ENCODE results near the gene PDS5A. TPM values are rescaled to one million over a fixed set of nuclear protein-coding genes. Genes with fewer than 3 reads are reported as not detected.

Gene PDS5A
- total RNA-seq, 1 experiment from 2014 or later, result 98.3 TPM

DNA sequence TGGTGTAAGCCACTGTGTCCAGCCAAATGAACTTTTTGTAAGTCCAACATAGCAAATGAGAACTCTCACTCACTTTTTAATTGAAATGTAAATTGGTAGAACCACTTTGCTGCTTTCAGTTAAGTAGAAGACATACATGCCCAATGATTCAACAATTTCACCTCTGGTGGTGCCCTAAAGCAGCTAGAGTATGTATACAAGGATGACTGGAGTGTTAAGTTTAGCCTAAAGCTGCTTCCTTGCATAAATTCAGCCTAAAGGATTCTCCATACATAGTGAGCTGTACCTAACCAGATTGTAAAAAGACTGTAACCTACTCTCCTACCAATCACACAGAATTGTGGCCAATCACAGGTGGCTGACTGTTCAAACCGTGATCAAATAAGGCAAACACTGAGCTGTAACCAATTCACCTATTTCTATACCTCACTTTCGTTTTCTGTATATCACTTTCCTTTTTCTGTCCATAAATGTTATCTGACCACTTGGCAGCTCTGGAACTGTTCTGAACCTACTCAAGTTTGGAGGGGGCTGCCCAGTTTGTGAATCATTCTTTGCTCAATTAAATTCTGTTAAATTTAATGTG, 39.9 kb downstream of the PDS5A start:
- no peak overlapping the region for H3K27ac ChIP-seq (ENCODE audit: low read depth, low read length)
- ChIA-PET RAD21 (ENCODE audit: low non-redundant PET in 1 of 2, low total read pairs in 2 of 2, uncharacterized antibody in 2 of 2, unreplicated experiment in 2 of 2) (no interaction called here), POLR2A (no interaction called here), CTCF (no interaction called here)
- H3K79me2 ChIP-seq (ENCODE audit: insufficient read depth, low read length), result peaks cover 100% of the 10 kb centered on the region
- ATAC-seq (no peak), DNase-seq (ENCODE audit: low read depth, low spot score) (no peak)
- no peak overlapping the region for H2AFZ ChIP-seq (ENCODE audit: low read depth, low read length, poor library complexity, severe bottlenecking)
- no TSS peak for BruUV-seq (replicated peaks)
- no peaks in the 10 kb centered on the region for H3K4me1 ChIP-seq (ENCODE audit: control insufficient read depth in 1 of 2, insufficient read depth in 2 of 2, low read length in 2 of 2)
- no peak overlapping the region for H3K4me2 ChIP-seq (ENCODE audit: low read length)
- H3K9ac ChIP-seq (ENCODE audit: low read length), result no peak overlapping the region
- intact Hi-C loops (cut with micrococcal nuclease), result no loop called here
- H3K9me2 ChIP-seq (ENCODE audit: insufficient read depth), result no peaks in the 10 kb centered on the region
- H3K4me3 ChIP-seq (replicated peaks in 1 of 2; ENCODE audit: low read depth in 1 of 2, low read length in 2 of 2), result no peak overlapping the region
- H3K36me3 ChIP-seq (ENCODE audit: control insufficient read depth in 1 of 2, insufficient read depth in 2 of 2, low read length in 2 of 2), result no peaks in the 10 kb centered on the region
- no peaks in the 10 kb centered on the region for H3K9me3 ChIP-seq (ENCODE audit: control insufficient read depth in 1 of 2, insufficient read depth in 1 of 2, low read depth in 1 of 2, low read length in 2 of 2)
- TF ChIP-seq CBX3 (IDR thresholded peaks at IDR 0.05; ENCODE audit: low read depth), result no peak
- peaks cover 31% of the 10 kb centered on the region; the same call in 1 of the 2 replicates for H4K20me1 ChIP-seq (ENCODE audit: insufficient read depth)
- no peaks in the 10 kb centered on the region for H3K27me3 ChIP-seq (ENCODE audit: insufficient read depth, low read length)

GRCh38 chr4:39936565-39937418, 40.9 kb downstream of the PDS5A start:
- no peak for ATAC-seq
- H3K9me3 ChIP-seq (ENCODE audit: control insufficient read depth in 1 of 2, insufficient read depth in 1 of 2, low read depth in 1 of 2, low read length in 2 of 2), result no peaks in the 10 kb centered on the region
- ChIA-PET RAD21 (ENCODE audit: low non-redundant PET in 1 of 2, low total read pairs in 2 of 2, uncharacterized antibody in 2 of 2, unreplicated experiment in 2 of 2) (no interaction called here), POLR2A (interaction anchor here (0.7 kb wide), 1 partner anchor 256 kb away, joined by 3 read pairs; no protein-coding TSS in a partner anchor), CTCF (no interaction called here)
- H3K4me3 ChIP-seq (replicated peaks in 1 of 2; ENCODE audit: low read depth in 1 of 2, low read length in 2 of 2), result no peak overlapping the region
- H3K4me1 ChIP-seq (ENCODE audit: control insufficient read depth in 1 of 2, insufficient read depth in 2 of 2, low read length in 2 of 2), result no peaks in the 10 kb centered on the region
- H3K4me2 ChIP-seq (ENCODE audit: low read length), result no peak overlapping the region
- H3K27ac ChIP-seq (ENCODE audit: low read depth, low read length), result no peak overlapping the region
- intact Hi-C loops (cut with micrococcal nuclease), result no loop called here
- H3K27me3 ChIP-seq (ENCODE audit: insufficient read depth, low read length), result no peaks in the 10 kb centered on the region
- H3K79me2 ChIP-seq (ENCODE audit: insufficient read depth, low read length), result peaks cover 100% of the 10 kb centered on the region
- no peaks in the 10 kb centered on the region for H3K36me3 ChIP-seq (ENCODE audit: control insufficient read depth in 1 of 2, insufficient read depth in 2 of 2, low read length in 2 of 2)
- no TSS peak for BruUV-seq (replicated peaks)
- peaks cover 23% of the 10 kb centered on the region; the same call in 1 of the 2 replicates for H4K20me1 ChIP-seq (ENCODE audit: insufficient read depth)
- TF ChIP-seq RAD21 (IDR thresholded peaks at IDR 0.05; ENCODE audit: low read depth) (no peak), POLR2A (IDR thresholded peaks at IDR 0.05; ENCODE audit: borderline replicate concordance, extremely low read depth, insufficient read depth, insufficient read length) (no peak), EZH2phosphoT487 (IDR thresholded peaks at IDR 0.05; ENCODE audit: borderline replicate concordance) (no peak), YY1 (IDR thresholded peaks at IDR 0.05; ENCODE audit: extremely low read depth, insufficient replicate concordance, low read depth, low read length) (no peak), SIN3A (IDR thresholded peaks at IDR 0.05; ENCODE audit: low read depth) (no peak), JUND (IDR thresholded peaks at IDR 0.05) (no peak), EZH2 (IDR thresholded peaks at IDR 0.05) (no peak), FOSL1 (IDR thresholded peaks at IDR 0.05; ENCODE audit: low read depth) (no peak)
- TF ChIP-seq, protein P1, sequence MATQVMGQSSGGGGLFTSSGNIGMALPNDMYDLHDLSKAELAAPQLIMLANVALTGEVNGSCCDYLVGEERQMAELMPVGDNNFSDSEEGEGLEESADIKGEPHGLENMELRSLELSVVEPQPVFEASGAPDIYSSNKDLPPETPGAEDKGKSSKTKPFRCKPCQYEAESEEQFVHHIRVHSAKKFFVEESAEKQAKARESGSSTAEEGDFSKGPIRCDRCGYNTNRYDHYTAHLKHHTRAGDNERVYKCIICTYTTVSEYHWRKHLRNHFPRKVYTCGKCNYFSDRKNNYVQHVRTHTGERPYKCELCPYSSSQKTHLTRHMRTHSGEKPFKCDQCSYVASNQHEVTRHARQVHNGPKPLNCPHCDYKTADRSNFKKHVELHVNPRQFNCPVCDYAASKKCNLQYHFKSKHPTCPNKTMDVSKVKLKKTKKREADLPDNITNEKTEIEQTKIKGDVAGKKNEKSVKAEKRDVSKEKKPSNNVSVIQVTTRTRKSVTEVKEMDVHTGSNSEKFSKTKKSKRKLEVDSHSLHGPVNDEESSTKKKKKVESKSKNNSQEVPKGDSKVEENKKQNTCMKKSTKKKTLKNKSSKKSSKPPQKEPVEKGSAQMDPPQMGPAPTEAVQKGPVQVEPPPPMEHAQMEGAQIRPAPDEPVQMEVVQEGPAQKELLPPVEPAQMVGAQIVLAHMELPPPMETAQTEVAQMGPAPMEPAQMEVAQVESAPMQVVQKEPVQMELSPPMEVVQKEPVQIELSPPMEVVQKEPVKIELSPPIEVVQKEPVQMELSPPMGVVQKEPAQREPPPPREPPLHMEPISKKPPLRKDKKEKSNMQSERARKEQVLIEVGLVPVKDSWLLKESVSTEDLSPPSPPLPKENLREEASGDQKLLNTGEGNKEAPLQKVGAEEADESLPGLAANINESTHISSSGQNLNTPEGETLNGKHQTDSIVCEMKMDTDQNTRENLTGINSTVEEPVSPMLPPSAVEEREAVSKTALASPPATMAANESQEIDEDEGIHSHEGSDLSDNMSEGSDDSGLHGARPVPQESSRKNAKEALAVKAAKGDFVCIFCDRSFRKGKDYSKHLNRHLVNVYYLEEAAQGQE (IDR thresholded peaks at IDR 0.05; ENCODE audit: low read depth), result no peak
- TF ChIP-seq, protein P2, sequence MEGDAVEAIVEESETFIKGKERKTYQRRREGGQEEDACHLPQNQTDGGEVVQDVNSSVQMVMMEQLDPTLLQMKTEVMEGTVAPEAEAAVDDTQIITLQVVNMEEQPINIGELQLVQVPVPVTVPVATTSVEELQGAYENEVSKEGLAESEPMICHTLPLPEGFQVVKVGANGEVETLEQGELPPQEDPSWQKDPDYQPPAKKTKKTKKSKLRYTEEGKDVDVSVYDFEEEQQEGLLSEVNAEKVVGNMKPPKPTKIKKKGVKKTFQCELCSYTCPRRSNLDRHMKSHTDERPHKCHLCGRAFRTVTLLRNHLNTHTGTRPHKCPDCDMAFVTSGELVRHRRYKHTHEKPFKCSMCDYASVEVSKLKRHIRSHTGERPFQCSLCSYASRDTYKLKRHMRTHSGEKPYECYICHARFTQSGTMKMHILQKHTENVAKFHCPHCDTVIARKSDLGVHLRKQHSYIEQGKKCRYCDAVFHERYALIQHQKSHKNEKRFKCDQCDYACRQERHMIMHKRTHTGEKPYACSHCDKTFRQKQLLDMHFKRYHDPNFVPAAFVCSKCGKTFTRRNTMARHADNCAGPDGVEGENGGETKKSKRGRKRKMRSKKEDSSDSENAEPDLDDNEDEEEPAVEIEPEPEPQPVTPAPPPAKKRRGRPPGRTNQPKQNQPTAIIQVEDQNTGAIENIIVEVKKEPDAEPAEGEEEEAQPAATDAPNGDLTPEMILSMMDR (IDR thresholded peaks at IDR 0.05 in 2 of 3, conservative IDR thresholded peaks at IDR 0.05 in 1 of 3; ENCODE audit: borderline replicate concordance in 1 of 3, insufficient read depth in 1 of 3, low read depth in 2 of 3, low read length in 2 of 3), result no peak
- TF ChIP-seq, protein P3, sequence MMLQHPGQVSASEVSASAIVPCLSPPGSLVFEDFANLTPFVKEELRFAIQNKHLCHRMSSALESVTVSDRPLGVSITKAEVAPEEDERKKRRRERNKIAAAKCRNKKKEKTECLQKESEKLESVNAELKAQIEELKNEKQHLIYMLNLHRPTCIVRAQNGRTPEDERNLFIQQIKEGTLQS (IDR thresholded peaks at IDR 0.05), result no peak
- no peak for DNase-seq (ENCODE audit: low read depth, low spot score)
- H3K9me2 ChIP-seq (ENCODE audit: insufficient read depth), result no peaks in the 10 kb centered on the region
- no peak overlapping the region for H3K9ac ChIP-seq (ENCODE audit: low read length)
- no peak overlapping the region for H2AFZ ChIP-seq (ENCODE audit: low read depth, low read length, poor library complexity, severe bottlenecking)

Measured in HCT116 (cell line).